LoVo (cell line): ENCODE results near the gene GSX1.
"Not testable (repeated sequence)": the region's sequence is repeated elsewhere in the genome, so short reads cannot be mapped to it uniquely, and the experiment has no call there.

Experiments
- DNase-seq: peaks from one replicate; pipeline ENCODE4 v3.0.0-alpha.2; 2016; ENCODE audit warnings: low spot score

GSX1 gene

DNA sequence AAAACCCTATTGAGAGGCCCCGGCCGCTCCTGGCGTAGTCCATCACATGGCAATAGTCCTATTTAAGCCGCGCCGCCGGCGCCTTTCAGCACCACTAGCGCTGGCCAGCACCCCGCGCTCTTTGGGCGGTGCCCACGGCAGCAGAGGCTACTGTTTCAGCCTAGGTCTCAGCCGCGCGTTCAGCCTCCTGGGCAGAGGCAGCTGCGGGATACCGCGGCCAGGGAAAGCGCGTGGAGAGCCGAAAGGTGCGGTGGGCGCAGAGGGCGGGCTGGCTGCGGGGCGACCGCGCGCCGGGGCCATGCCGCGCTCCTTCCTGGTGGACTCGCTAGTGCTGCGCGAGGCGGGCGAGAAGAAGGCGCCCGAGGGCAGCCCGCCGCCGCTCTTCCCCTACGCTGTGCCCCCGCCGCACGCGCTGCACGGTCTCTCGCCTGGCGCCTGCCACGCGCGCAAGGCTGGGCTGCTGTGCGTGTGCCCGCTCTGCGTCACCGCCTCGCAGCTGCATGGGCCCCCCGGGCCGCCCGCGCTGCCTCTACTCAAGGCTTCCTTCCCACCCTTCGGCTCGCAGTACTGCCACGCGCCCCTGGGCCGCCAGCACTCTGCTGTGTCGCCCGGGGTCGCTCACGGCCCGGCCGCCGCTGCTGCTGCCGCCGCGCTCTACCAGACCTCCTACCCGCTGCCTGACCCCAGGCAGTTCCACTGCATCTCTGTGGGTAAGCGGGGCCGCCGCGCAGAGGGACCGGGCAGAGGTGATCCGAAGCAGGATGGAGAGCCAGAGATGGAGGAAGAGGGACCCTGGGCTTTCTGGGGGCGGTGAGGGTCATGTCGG is at the start of gene GSX1:
Gene GSX1 (plus strand): TSS at position 91 of the 826 bp plus-strand sequence. CDS start 208 bp downstream, at position 299.
- no peak for DNase-seq

DNA sequence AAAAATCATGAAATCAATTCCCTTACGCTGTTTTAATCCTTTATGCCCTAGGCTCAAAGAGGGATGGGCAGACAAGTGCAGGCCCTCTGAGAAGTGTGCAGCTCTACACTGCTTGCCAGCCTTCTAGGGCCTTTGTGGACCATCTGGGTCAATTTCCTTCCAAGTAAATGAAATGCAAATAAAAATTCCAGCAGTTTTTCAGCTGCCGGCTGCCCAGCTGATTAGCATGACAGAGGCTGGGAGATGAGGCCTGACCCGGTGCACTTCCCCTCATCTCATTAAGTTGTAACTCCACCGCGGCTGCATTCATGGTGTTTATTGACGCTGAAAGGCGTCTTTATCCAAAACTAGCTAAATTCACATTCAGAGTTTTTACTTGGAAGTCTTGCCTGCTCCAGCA is 47.5 kb upstream of the GSX1 start:
- no peak for DNase-seq

DNA sequence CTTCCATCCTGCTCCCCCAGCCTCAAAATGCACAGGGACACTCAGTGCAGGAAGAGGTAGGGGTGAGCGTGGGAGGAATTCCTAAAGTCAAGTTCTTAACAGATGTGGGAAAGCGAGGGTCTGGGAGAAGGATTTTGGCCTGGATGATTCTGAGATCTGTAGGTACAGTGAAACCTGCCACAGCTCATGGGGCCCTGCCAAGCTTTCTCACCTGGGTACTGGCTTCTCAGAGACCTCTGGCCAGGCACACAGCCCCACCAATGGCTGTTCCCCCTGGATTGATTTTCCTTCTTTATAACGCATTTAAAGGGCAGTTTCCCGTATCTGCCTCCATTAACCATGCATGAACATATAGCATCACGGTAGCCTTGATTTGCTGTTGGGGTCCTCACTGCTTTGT is 47.0 kb upstream of the GSX1 start:
- DNase-seq, result no peak

DNA sequence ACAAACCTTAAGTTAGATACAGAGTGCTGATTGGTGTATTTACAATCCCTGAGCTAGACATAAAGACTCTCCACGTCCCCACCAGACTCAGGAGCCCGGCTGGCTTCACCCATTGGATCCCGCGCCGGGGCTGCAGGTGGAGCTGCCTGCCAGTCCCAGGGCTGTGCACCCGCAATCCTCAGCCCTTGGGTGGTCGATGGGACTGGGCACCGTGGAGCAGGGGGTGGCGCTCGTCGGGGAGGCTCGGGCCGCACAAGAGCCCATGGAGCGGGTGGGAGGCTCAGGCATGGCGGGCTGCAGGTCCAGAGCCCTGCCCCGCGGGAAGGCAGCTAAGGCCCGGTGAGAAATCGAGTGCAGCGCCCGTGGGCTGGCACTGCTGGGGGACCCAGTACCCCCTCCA is 44.1 kb upstream of the GSX1 start:
- not testable (repeated sequence) for DNase-seq

DNA sequence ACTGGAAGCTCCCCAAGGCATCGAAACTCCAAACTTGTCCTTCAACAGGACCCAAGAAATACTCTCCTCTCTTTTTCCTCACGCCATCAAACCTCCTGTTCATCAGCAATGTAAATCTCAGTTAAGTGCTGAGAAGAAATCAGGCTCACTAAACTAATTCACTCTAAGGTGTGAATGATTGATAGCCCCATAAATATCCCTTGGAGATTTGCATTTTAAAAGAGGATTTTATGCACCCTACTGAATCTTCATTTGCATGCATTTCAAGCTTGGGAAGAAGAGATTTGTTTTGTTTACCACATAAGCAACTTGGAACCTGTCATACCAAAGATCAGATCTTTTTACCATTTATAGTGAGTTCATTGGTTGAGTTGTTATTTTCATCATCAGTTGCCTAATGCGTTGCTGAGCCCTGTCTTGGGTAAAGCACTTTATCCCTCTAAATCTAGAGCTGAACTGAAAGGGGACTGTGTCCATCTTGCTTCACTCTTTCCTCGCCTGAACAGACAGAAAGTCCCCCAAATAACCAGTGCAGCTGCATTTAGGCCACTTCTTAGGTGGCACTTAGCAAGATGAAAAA is 40.2 kb upstream of the GSX1 start:
- DNase-seq, result no peak

DNA sequence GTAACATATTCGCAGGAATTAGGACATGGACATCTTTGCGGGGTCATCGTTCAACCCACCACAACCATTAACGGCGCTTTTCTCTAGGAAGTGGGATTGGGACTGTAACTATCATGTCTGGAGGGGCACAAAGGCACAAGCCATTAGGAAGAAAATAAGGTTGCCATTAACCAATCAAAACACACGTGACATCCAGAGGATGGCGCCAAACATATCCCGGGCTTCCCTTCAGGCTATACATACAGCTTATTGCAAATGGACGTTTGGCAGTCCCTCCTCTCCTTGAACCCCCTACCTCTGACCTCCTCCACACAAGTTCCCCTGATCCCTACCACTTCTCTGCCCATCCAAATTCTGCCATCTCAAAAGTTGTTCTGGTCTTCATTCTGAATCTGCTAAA is 26.6 kb upstream of the GSX1 start:
- no peak for DNase-seq

DNA sequence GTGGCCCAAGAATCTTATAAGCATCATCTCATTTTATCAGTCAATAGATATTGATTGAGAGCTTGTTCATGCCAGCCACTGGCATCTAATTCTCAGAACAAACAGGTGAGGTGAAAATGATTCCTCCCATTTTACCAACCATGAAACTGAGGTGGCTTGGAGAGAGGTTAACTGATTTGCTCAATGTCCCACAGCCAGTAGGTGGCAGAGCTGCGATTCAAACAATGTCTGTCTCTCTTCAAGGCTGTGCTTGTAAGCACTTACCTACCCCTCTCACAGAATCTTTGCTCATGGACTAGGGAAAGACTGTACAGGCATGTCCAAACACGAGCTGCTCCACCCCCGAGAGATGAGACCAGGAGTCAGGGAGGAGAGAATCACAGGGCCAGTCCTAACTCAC is 21.5 kb upstream of the GSX1 start:
- peak; percentile 51 for DNase-seq

DNA sequence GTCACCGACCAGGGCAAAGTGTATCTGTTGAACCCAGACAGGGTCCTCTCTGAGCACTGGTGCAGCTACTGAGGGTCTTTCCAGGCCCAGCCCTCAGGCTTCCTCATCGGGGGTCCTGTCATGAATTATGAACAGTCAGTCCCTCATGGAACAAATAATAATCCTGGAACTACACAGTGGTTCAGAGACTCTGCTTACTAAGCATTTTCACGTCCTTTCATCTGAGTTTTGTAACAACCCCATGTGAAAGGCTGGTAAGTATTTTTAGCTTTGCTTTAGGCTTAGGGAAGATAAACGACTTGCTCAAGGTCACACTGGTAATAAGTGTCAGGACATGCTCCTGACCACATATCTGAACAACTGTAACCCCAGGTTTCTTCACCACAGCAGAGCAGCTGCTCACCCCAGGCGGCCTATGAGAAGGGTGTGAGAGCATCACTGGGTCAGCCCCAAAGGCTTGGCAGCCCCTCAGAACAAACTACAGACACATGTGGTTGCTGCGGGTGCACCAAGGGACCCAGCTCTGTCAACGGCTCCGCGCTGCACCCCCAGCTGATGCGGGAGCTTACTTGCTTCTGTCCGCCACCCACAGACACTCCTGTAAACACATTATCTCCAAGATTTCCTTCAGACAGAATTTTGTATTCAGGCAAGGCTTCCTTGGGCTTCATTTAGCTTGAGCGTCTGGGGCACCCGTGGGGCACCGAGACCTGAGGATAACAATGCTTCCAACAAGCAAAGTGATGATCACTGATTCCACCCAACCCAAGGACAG is 19.4 kb upstream of the GSX1 start:
- DNase-seq, result no peak

DNA sequence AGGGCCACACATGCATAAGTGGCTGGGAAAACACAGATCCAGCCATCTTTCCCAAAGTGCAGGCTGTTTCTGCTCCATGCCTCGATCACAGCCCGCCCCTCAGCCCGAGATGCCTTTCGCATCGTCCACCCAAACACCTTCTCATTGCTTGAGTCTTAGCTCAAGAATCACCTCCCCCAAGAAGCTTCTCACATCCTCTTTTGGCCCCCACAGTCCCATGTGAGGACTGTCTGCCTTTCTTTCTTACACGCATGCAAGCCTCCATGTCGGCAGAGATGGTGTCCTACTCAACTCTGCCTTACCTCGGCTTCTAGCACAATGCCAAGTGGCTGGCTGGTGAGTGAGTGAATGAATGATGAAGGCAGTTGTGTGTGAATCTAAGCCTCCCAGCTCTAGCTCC is 18.1 kb upstream of the GSX1 start:
- no peak for DNase-seq

DNA sequence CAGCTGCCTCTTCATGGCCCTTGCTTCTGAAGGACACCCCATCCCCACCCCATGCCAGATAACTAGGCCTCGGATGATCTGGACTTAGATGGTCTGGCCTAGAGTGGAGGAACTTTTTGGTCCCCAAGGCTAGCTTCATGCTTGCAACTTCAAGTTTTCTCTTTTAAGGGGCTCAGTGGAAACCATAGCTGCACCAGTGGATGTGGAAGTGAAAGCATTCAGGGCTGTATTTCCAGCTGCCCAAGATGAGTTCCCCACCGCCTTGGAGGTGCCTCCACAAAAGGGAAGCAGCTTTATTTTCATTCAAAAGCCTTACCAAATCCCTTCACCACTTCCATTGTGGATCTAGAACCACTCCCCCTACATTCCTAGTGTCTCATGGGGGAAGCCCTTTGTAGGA is 17.6 kb upstream of the GSX1 start:
- DNase-seq, result no peak

DNA sequence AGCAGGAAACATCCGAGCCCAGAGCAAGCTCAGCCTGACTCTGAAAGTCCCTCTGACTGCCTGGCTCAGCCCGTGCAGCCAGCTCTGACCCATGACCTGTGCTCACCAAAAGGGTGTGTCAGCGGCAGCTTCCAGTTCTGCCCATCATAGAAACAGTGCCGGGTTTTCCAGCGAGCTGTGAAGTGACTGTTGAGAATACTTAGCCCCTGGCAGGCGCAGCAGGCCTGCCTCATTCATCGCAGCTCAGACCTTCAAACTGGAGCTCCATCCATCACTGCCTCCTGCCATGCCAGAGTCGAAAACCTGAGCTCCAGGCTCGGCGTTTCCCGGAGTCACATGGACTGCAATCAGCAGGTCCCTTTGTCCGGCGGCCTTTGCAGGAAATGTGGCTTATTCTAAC is 16.3 kb upstream of the GSX1 start:
- DNase-seq, result no peak

DNA sequence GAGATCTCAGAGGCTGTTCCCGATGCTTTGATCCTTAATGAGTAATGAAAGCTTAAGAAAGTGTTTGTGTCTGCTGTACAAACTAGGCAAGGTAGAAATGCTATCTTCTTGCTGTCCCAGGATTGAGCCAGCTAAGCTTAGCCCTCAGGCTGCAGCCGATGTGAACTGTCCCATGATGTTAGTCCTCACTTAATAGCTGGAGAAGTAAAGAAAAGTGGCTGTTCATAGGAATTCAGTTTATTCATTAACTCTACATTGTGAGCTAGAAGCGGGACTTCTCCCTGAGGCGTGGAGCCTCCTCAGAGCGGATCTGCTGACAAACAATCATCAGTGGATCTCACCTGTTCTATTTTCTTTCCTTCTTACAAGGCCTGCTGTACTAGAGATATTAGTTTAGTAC is 10.1 kb upstream of the GSX1 start:
- no peak for DNase-seq

DNA sequence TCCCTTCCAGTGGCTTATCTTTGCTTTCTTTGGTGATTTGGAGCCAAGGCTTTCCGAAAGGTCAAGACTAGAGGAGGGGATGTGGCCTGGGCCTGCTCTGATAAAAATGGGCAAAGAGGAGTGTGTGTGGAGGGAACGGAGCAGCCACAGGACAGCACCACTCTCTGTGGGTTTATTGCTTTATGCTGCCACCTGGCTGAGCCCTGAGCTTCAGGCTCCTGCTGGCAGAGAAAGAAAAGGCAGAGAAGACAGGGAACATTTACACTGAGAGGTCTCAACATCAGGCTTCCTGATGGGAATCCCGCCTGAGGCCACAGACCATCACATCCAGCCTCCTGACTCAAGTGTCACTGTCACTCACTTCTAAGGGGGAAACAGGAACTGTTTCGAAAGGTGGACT is 9.2 kb upstream of the GSX1 start:
- no peak for DNase-seq

DNA sequence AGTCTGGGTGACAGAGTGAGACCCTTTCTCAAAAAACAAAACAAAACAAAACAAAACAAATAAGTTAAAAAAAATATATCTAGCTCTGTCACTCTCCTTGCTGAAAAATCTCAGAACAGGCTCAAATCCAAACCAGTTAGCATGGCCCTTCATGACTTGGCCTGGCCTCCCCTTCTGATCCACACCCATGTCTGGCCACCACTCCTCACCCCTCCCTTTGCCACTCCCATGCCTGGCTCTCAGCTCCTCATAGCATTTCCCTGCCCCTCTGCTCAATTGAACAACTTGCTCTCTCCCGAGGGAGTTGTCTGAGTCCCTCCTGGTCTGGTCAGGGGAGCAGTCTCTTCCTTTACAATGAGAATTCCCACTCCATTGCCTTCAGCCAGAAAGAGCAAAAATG is 4.0 kb upstream of the GSX1 start:
- DNase-seq, result no peak

DNA sequence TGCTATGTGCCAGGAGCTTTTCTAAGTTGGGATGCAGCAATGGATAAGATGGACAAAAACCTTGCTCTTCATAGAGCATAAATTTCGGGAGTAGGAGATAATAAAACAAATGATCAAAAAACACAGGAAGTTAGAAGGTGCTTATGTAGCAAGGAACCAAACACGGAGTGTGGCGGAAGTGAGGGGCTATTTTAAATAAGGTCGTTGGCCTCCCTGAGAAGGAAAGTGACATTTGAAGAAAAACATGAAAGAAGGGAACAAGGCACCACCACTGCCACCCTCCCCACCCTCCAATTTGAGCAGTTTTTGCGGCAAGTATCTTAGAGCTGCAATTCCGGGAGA is 3.2 kb upstream of the GSX1 start:
- DNase-seq, result no peak

DNA sequence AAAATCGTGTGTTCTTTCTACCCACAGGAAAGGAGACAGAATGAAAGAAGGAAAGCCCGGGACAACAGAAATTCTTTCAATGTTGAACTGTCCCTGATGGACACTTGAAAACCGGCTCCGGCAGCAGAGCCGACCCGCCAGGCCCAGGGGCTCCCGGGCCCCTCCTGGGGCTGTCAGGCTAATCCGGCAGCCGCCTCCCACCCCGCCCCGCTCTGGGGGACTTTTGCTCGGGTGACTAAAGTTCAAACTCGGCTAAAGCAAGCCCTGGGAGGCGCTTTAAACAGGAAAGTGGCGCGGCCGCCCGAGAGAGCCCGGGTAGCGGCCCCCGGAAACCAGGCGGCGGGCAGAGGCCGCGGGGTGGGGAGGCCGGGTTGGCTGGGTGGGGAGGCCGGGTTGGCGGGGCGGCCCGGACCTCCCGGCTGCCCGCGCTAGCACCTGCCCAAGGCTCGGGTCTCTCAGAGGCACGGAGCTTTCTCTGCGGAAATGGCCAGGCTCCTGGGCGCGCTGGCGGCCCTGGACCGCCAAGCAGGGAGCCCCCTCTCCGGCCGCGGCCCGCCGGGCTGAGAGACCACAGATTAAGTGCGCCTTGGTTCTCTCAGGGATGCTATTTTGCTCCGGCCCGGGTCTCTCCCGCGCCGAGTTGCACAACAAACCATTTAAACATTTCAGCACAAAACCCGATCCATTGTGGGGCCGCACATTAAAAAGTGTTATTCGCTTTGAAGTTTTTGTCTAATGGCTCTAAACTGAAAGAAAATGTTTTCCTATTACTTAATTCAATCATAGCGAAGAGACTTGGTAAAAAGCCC is 2.6 kb upstream of the GSX1 start:
- no peak for DNase-seq

DNA sequence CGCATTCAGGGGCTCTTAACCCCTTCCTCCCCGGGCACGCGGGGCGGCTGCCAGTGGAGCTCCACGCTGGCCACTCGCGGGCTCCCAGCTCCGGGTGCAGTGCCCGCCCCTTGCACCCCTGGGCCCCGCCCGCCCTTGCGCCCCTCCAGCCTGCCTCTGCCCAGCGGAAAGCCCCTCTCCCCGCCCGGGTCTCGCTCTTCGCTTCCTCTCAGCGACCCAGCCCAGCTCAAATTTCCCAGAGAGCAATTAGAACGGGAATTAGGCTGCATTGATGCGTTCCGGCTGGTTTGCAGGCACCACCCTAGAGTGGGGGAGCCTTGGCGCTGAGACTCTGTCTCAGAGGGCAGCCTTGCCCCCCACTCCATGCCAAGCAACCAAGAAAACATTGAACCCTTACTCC is 1.8 kb upstream of the GSX1 start:
- no peak for DNase-seq

DNA sequence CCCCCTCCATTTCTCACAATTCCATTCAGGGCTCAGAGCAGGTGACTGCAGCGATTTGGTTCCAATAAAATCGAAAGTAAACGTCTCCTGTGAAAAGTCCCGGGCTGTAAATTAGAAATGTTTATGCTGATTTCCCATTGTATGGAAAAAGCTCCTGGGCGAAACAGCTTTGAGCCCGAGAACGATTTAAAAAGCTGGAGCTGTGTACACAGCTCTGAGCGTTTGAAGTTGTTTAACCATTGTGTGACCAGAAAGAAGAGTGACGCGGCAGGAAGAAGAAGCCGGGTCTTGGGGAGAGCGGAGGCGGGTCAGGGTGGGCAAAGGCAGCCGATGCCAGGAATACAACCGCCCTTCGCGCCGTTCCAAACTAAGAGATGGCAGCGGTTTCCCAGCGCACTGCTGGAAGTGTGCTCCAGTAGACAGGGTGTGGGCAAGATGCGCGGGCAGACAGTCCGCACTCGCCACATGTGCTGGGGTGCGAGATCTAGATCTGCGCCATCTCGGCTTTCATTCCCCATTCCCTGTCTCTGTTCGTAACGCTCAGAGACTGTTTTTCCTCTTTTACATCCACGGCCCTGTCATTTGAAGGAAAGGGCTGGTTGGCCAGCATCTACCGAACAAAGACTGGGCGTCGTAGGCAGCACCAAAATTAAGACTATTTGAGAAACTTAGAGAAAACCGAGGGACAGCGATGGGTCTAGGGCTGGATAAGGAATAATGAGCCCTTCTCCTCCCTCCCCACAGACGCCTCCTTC is 960 bp upstream of the GSX1 start:
- peak; percentile 9 for DNase-seq

DNA sequence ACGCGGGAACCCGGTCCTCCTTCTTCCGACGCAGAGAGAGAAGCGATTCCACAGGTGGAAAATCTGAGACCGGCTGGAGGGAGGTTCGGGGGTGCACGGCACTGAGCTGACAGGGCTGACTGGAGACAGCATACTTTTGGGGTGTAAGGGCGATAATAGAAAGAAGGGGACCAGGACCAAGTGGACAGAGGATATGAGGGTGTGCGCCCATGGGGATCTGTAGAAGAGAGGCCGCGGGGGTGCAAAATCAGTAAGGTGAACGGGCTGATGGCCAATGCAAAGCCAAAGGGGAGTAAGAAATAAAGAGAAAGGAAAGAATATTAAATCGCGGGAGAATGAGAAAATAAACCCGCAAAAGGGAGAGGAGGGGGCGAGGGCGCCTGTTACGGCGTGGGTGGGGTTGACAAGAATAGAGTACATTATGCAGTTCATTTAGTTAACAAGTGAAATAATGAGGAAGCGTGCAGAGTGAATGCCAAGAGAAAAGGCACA is 336 bp upstream of the GSX1 start:
- DNase-seq, result no peak

DNA sequence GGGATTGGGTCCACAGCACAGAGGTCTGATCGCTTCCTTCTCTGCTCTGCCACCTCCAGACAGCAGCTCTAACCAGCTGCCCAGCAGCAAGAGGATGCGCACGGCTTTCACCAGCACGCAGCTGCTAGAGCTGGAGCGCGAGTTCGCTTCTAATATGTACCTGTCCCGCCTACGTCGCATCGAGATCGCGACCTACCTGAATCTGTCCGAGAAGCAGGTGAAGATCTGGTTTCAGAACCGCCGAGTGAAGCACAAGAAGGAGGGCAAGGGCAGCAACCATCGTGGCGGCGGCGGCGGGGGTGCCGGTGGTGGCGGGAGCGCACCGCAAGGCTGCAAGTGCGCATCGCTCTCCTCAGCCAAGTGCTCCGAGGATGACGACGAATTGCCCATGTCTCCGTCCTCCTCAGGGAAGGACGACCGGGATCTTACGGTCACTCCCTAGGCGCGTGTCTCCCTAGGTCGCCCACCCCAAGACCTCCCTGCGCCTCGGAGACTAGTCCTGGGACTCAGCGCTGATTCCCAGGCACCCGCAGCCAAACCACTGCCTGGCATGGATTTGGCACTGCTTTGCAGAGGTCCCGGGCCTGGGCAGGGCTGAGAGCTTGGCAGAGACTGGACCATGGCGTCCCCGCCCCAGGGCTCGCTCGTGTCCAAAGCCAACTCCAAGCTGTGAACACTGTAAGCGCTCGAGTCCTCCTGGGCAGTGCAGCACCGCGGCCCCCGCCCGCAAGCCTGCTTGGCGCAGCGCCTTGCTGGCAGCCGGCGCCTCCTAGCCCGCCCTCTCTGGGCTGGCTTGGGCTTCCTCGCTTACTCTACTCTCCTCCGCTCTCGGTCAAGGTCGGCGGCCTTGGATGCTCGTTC is 1.5 kb downstream of the GSX1 start:
- DNase-seq, result no peak

DNA sequence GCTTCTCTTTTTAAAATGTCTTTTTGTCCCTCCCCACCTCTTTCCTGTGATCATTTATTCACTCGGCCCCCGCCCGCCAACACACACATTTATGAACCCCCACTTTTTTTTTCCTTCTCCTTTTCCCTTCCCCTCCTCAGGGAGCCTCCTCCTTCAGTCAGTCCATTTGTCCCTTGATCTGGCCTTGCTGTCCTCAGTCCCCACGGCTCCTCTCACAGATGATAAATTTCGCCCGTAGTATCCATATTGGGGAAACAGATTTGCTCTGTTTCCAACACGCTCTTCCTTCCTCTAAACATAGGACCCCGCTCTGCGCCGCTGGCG is 2.0 kb downstream of the GSX1 start:
- DNase-seq, result no peak
